ENCODE results near the gene ANKS1A. TPM values are rescaled to one million over a fixed set of nuclear protein-coding genes. Genes with fewer than 3 reads are reported as not detected.

ANKS1A gene
- total RNA-seq, 1 experiment from 2014 or later: 14.4 TPM

DNA sequence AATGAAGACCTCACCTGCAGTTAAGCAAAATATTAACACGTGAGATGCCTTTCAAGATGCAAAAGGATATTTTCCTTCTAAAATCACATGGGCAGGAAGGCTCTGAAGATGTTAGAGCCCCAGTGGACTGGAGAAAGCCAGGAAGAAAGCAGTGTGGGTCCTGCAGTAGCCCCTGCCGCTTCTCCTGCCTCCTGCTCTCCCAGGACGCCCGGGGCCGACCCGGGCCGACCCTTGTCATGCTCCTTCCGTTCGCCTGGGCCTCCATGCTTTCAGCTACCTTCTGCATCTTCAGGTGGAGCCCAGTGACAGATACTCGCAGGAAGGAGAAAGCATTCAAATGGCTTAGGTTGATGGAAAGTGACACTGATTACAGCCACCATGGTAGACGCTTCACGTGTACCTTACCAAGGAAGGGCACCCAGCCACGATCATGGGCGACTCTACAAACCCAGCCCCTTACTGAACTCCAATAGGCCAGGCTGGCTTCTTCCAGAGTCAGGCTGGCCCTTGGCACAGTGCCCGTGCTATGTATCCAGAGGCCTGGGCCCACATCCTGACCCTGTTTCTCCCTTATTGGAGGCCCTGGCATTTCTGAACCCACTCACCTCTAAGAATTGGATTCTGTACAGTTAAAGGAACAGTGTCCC is 183.1 kb downstream of the ANKS1A start:
- H3K4me1 ChIP-seq (ENCODE audit: control insufficient read depth, insufficient read depth, low read length): no peaks in the 10 kb centered on the region
- in situ Hi-C loops (cut with HindIII; ENCODE audit: low pct_unique_long_range_greater_than_20kb, low sequenced_read_pairs) (no loop called here), intact Hi-C loops (cut with micrococcal nuclease; ENCODE audit: unreplicated experiment) (no loop called here)
- no peaks in the 10 kb centered on the region for H3K27me3 ChIP-seq (ENCODE audit: control insufficient read depth, insufficient read depth, low read length)
- BruUV-seq (replicated peaks): no TSS peak
- CTCF ChIA-PET: no interaction called here
- POLR2A ChIA-PET: no interaction called here
- no peak overlapping the region for H3K4me3 ChIP-seq (ENCODE audit: low read depth in 2 of 2, low read length in 2 of 2)
- DNase-seq (ENCODE audit: low read depth, low spot score) (no peak), ATAC-seq (no peak)
- no peak overlapping the region for H3K27ac ChIP-seq (ENCODE audit: low read length)
- H3K36me3 ChIP-seq (ENCODE audit: control insufficient read depth, insufficient read depth, low read length): no peaks in the 10 kb centered on the region
- H3K9me3 ChIP-seq (ENCODE audit: control insufficient read depth, insufficient read depth, low read depth, low read length): no peaks in the 10 kb centered on the region
- TF ChIP-seq TCF7L2 (IDR thresholded peaks at IDR 0.05; ENCODE audit: low read depth, low read length): no peak
- no peak for TF ChIP-seq POLR2AphosphoS5 (IDR thresholded peaks at IDR 0.05; ENCODE audit: low read depth, low read length)
- TF ChIP-seq SIN3A (IDR thresholded peaks at IDR 0.05; ENCODE audit: borderline replicate concordance, insufficient read depth, low read depth, low read length): no peak
- TF ChIP-seq, protein P1, sequence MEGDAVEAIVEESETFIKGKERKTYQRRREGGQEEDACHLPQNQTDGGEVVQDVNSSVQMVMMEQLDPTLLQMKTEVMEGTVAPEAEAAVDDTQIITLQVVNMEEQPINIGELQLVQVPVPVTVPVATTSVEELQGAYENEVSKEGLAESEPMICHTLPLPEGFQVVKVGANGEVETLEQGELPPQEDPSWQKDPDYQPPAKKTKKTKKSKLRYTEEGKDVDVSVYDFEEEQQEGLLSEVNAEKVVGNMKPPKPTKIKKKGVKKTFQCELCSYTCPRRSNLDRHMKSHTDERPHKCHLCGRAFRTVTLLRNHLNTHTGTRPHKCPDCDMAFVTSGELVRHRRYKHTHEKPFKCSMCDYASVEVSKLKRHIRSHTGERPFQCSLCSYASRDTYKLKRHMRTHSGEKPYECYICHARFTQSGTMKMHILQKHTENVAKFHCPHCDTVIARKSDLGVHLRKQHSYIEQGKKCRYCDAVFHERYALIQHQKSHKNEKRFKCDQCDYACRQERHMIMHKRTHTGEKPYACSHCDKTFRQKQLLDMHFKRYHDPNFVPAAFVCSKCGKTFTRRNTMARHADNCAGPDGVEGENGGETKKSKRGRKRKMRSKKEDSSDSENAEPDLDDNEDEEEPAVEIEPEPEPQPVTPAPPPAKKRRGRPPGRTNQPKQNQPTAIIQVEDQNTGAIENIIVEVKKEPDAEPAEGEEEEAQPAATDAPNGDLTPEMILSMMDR (IDR thresholded peaks at IDR 0.05): no peak
- TF ChIP-seq, protein P2, sequence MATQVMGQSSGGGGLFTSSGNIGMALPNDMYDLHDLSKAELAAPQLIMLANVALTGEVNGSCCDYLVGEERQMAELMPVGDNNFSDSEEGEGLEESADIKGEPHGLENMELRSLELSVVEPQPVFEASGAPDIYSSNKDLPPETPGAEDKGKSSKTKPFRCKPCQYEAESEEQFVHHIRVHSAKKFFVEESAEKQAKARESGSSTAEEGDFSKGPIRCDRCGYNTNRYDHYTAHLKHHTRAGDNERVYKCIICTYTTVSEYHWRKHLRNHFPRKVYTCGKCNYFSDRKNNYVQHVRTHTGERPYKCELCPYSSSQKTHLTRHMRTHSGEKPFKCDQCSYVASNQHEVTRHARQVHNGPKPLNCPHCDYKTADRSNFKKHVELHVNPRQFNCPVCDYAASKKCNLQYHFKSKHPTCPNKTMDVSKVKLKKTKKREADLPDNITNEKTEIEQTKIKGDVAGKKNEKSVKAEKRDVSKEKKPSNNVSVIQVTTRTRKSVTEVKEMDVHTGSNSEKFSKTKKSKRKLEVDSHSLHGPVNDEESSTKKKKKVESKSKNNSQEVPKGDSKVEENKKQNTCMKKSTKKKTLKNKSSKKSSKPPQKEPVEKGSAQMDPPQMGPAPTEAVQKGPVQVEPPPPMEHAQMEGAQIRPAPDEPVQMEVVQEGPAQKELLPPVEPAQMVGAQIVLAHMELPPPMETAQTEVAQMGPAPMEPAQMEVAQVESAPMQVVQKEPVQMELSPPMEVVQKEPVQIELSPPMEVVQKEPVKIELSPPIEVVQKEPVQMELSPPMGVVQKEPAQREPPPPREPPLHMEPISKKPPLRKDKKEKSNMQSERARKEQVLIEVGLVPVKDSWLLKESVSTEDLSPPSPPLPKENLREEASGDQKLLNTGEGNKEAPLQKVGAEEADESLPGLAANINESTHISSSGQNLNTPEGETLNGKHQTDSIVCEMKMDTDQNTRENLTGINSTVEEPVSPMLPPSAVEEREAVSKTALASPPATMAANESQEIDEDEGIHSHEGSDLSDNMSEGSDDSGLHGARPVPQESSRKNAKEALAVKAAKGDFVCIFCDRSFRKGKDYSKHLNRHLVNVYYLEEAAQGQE (IDR thresholded peaks at IDR 0.05; ENCODE audit: insufficient read depth in 1 of 2, low read depth in 2 of 2, low read length in 1 of 2): no peak

DNA sequence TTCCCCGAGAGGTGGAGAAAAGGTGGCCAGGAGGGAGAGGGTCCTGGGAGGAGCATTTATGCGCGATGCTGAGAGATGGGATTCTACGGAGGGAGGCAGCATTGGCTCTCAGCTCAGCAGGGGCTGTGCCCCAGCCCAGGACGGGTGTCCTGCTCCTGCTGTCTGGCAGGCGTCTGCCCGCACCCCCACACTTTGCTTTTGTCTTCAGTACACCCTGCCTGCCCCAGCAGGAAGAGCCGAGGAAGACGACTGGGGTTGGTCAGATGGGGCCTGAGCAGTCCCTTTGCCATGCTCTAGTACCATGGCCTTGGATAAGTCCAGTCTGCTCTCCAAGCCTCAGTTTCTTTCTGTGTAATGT is 183.6 kb downstream of the ANKS1A start:
- Histone ChIP-seq H3K36me3 (ENCODE audit: control insufficient read depth, insufficient read depth, low read length) (no peaks in the 10 kb centered on the region), H3K27ac (ENCODE audit: low read length) (no peak overlapping the region), H3K4me3 (ENCODE audit: low read depth in 2 of 2, low read length in 2 of 2) (no peak overlapping the region), H3K9me3 (ENCODE audit: control insufficient read depth, insufficient read depth, low read depth, low read length) (no peaks in the 10 kb centered on the region), H3K27me3 (ENCODE audit: control insufficient read depth, insufficient read depth, low read length) (no peaks in the 10 kb centered on the region), H3K4me1 (ENCODE audit: control insufficient read depth, insufficient read depth, low read length) (no peaks in the 10 kb centered on the region)
- in situ Hi-C loops (cut with HindIII; ENCODE audit: low pct_unique_long_range_greater_than_20kb, low sequenced_read_pairs) (no loop called here), intact Hi-C loops (cut with micrococcal nuclease; ENCODE audit: unreplicated experiment) (no loop called here)
- DNase-seq (ENCODE audit: low read depth, low spot score): no peak
- no peak for ATAC-seq
- POLR2A ChIA-PET: no interaction called here
- CTCF ChIA-PET: no interaction called here
- BruUV-seq (replicated peaks): no TSS peak
- TF ChIP-seq, protein P2 (IDR thresholded peaks at IDR 0.05; ENCODE audit: insufficient read depth in 1 of 2, low read depth in 2 of 2, low read length in 1 of 2): no peak
- TF ChIP-seq POLR2AphosphoS5 (IDR thresholded peaks at IDR 0.05; ENCODE audit: low read depth, low read length): no peak
